A549 (cell line): ENCODE measurements around the gene KSR2.

Experiments
- CBX8 ChIP-seq: fragments of 200-600 bp; sonication (generic); IDR thresholded peaks from 2 replicates; pipeline ENCODE4 v1.6.1; 2016
- CTCF ChIP-seq: fragments of >200 bp; sonication (Bioruptor Twin); formaldehyde crosslinking; IDR thresholded peaks from 3 replicates; pipeline ENCODE4 v1.5.1; 2016
- EHMT2 ChIP-seq: fragments of 200-600 bp; sonication (generic); IDR thresholded peaks from 2 replicates; pipeline ENCODE4 v1.6.1; 2016; ENCODE audit warnings: antibody characterized with exemption, low read depth, mild to moderate bottlenecking, moderate library complexity
- FOSL2 ChIP-seq, 2 experiments: fragments of 450-650 bp in 1 of 2; fragments of >200 bp in 1 of 2; sonication (Bioruptor Twin) in 1 of 2; formaldehyde crosslinking; IDR thresholded peaks; 2 replicates each; pipeline versions ENCODE4 v1.5.0 to v1.6.1; 2016 to 2020; ENCODE audit warnings: mild to moderate bottlenecking in 1 of 2, moderate library complexity in 1 of 2
- MAFK ChIP-seq: fragments of 450-650 bp; IDR thresholded peaks from 2 replicates; pipeline ENCODE4 v1.6.1; 2014; ENCODE audit not compliant: partially characterized antibody
- MAX ChIP-seq: IDR thresholded peaks from 2 replicates; pipeline ENCODE4 v1.6.1; 2012
- PBX3 ChIP-seq: IDR thresholded peaks from 2 replicates; pipeline ENCODE4 v1.6.1; 2012
- POLR2A ChIP-seq: IDR thresholded peaks from 2 replicates; pipeline ENCODE4 v1.6.1; 2012; ENCODE audit warnings: mild to moderate bottlenecking, low read length
- REST ChIP-seq: fragments of 200-600 bp; sonication (generic); IDR thresholded peaks from 2 replicates; pipeline ENCODE4 v1.6.1; 2016; ENCODE audit warnings: antibody characterized with exemption, mild to moderate bottlenecking, moderate library complexity
- RFX5 ChIP-seq: fragments of 450-650 bp; IDR thresholded peaks from 2 replicates; pipeline ENCODE4 v1.7.1; 2014; ENCODE audit warnings: antibody characterized with exemption, mild to moderate bottlenecking, moderate library complexity

- no peak for TF ChIP-seq CBX8
- no peak for TF ChIP-seq REST
- no peak for TF ChIP-seq CTCF
- TF ChIP-seq RFX5 = no peak
- TF ChIP-seq FOSL2 (IDR thresholded peaks at IDR 0.05) = no peak
- no peak for TF ChIP-seq FOSL2 (CRISPR knock-in tag; IDR thresholded peaks at IDR 0.05)
- TF ChIP-seq PBX3 = no peak
- no peak for TF ChIP-seq MAFK
- TF ChIP-seq MAX = no peak
- no peak for TF ChIP-seq POLR2A
- no peak for TF ChIP-seq EHMT2
Measured at GRCh38 chr12:117742721-117743120, 226.1 kb downstream of the KSR2 start.
